ENCODE results near the gene SDHAF2. TPM values are rescaled to one million over a fixed set of nuclear protein-coding genes. Genes with fewer than 3 reads are reported as not detected.
"Not testable (repeated sequence)": the region's sequence is repeated elsewhere in the genome, so short reads cannot be mapped to it uniquely, and the experiment has no call there.

The SDHAF2 gene
- total RNA-seq, 1 experiment from 2014 or later: 71.9 TPM

DNA sequence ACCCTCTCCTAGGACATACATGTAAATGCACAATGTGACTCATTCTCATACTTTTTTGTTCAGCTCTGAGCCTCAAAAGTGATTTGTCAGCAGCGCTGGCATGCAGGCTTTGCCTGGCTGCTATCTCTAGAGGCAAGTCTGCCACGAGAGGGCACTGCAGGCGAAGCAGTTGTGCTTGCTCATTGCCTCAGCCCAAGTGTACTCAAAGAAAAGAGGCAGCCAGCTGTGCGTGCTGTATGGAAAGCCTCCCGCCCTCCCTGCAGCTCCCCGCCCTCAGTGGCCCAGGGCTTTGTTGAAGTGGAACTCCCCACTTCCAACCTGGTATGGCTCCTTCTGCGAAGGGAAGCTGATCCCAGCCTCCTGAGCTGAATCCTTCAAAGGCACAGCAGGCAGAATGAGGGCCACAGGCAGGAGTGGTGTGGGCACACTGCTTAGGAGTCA lies 16.3 kb downstream of the SDHAF2 start:
- peaks cover 7% of the 10 kb centered on the region for H3K4me1 ChIP-seq (replicated peaks)
- no peak overlapping the region for H3K27ac ChIP-seq
- peak; percentile 87 to 97 for DNase-seq (ENCODE audit: low read depth in 1 of 2, low spot score in 2 of 2)
- H3K36me3 ChIP-seq: peaks cover 92% of the 10 kb centered on the region
- no peaks in the 10 kb centered on the region for H3K27me3 ChIP-seq (replicated peaks)
- no peaks in the 10 kb centered on the region for H3K9me3 ChIP-seq (replicated peaks)
- H3K4me3 ChIP-seq: no peak overlapping the region

DNA sequence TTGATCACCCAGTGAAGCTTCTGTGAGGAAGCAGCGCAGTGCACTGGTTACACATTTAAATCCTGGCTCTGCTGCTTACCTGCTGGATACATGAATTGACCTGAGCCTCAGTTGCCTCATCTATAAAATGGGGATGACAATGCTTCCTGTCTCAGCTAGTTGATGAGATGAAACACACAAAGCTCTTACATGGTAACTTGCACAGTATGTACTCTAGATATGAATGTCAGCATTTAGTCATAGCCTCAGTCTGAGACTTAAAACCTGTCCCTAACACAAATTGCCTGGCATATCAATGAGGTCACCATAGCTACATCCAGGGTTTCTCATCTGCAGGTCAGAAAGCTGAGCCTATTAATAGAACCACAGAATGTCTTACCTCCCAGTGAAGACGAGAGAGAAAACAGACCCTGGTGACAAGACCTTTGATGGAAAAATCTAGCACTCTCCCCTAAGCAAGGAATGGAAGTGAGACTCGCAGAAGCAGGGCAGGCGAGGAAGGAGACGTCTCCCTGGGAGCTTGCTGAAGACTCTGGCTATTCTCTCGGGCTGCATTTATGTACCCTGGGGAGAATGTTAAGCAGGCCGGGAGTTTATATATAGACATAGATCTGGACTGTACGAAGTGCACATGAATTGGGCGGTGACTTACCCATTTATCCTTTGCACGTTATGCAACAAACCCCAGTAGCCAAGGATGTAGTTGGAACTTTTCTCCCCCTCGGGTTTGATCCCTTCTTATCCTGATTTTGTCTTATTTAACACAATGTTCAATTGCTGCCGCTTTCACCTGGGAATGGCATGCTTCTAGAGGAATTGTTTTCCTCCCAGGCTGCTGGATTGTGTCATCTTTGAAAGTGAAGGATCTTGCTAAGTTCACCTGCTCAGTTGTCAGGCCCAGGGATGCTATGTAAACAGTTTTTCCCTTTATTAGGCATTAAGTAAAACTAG lies 18.0 kb downstream of the SDHAF2 start:
- Histone ChIP-seq H3K9me3 (replicated peaks) (no peaks in the 10 kb centered on the region), H3K4me1 (replicated peaks) (peaks cover 7% of the 10 kb centered on the region), H3K27ac (no peak overlapping the region), H3K27me3 (replicated peaks) (no peaks in the 10 kb centered on the region), H3K4me3 (no peak overlapping the region), H3K36me3 (peaks cover 83% of the 10 kb centered on the region)
- DNase-seq (ENCODE audit: low read depth in 1 of 2, low spot score in 2 of 2): no peak

- H3K4me1 ChIP-seq (replicated peaks): peaks cover 7% of the 10 kb centered on the region
- H3K4me3 ChIP-seq: no peak overlapping the region
- H3K9me3 ChIP-seq (replicated peaks): no peaks in the 10 kb centered on the region
- no peaks in the 10 kb centered on the region for H3K27me3 ChIP-seq (replicated peaks)
- no peak overlapping the region for H3K27ac ChIP-seq
- no peak for DNase-seq (ENCODE audit: low read depth in 1 of 2, low spot score in 2 of 2)
- H3K36me3 ChIP-seq: peaks cover 83% of the 10 kb centered on the region
These were observed 18.6 kb downstream of the SDHAF2 start for GRCh38 chr11:61448552-61448927.

- Histone ChIP-seq H3K4me1 (replicated peaks) (no peaks in the 10 kb centered on the region), H3K36me3 (peaks cover 42% of the 10 kb centered on the region), H3K27me3 (replicated peaks) (no peaks in the 10 kb centered on the region), H3K4me3 (no peak overlapping the region), H3K9me3 (replicated peaks) (no peaks in the 10 kb centered on the region), H3K27ac (no peak overlapping the region)
- DNase-seq (ENCODE audit: low read depth in 1 of 2, low spot score in 2 of 2): no peak
These were observed 22.9 kb downstream of the SDHAF2 start for GRCh38 chr11:61452825-61453224.

DNA sequence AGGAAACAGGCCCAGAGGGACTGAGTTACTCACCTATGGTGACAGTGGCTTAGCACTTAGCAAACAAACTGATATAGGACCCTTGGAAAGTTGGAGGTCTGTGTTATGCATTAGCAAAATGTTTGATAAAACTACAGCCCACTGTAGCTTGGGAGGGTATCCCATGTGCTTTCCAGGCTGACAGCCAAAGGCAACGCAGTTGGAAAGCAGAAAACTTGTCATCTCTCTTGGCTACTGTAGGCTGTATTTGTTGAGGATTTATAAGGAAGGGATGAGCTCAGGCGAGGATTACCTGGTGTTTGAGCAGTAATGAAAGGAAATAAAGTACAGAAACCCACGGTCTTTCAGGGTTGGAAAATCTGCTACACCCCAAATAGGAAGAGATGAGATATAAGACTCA lies 23.8 kb downstream of the SDHAF2 start:
- no peak overlapping the region for H3K4me3 ChIP-seq
- H3K27me3 ChIP-seq (replicated peaks): no peaks in the 10 kb centered on the region
- DNase-seq (ENCODE audit: low read depth in 1 of 2, low spot score in 2 of 2): no peak
- no peaks in the 10 kb centered on the region for H3K9me3 ChIP-seq (replicated peaks)
- H3K36me3 ChIP-seq: peaks cover 34% of the 10 kb centered on the region
- no peak overlapping the region for H3K27ac ChIP-seq
- no peaks in the 10 kb centered on the region for H3K4me1 ChIP-seq (replicated peaks)

DNA sequence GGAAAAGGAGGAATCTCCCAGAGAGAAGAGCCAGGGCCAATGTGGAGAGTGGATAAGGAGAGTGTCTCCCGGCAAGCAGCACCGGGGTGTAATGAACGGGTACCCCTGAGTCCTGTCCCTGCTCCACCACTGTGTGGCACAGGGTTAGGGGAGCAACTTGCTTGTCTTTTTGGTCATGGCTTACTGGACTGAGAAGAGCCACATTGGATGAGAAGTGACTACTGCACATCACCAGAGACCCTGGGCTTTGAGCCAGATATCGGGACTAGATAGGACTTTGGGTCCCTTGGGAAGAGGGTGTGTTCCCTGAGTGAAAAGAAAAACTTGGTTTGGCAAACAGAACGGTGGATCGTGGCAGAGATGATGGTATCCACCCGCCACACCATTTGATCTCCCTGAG lies 24.6 kb downstream of the SDHAF2 start:
- H3K27me3 ChIP-seq (replicated peaks): no peaks in the 10 kb centered on the region
- peaks cover 28% of the 10 kb centered on the region for H3K36me3 ChIP-seq
- H3K9me3 ChIP-seq (replicated peaks): no peaks in the 10 kb centered on the region
- no peak overlapping the region for H3K4me3 ChIP-seq
- no peaks in the 10 kb centered on the region for H3K4me1 ChIP-seq (replicated peaks)
- no peak overlapping the region for H3K27ac ChIP-seq
- DNase-seq (ENCODE audit: low read depth in 1 of 2, low spot score in 2 of 2): no peak

- H3K4me1 ChIP-seq (replicated peaks): no peaks in the 10 kb centered on the region
- DNase-seq (ENCODE audit: low read depth in 1 of 2, low spot score in 2 of 2): no peak
These were observed 30.6 kb downstream of the SDHAF2 start for GRCh38 chr11:61460474-61460881.

GRCh38 chr11:61460986-61461385 lies 31.1 kb downstream of the SDHAF2 start:
- Histone ChIP-seq H3K27me3 (replicated peaks) (no peaks in the 10 kb centered on the region), H3K9me3 (replicated peaks) (no peaks in the 10 kb centered on the region), H3K36me3 (peaks cover 4% of the 10 kb centered on the region; the same call in 1 of the 2 replicates), H3K4me3 (no peak overlapping the region), H3K27ac (no peak overlapping the region), H3K4me1 (replicated peaks) (no peaks in the 10 kb centered on the region)
- no peak for DNase-seq (ENCODE audit: low read depth in 1 of 2, low spot score in 2 of 2)

More at GRCh38 chr11:61460474-61460881, 30.6 kb downstream of the SDHAF2 start:
- no peaks in the 10 kb centered on the region for H3K27me3 ChIP-seq (replicated peaks)
- H3K27ac ChIP-seq: no peak overlapping the region
- no peak overlapping the region for H3K4me3 ChIP-seq
- H3K9me3 ChIP-seq (replicated peaks): no peaks in the 10 kb centered on the region
- H3K36me3 ChIP-seq: peaks cover 4% of the 10 kb centered on the region

DNA sequence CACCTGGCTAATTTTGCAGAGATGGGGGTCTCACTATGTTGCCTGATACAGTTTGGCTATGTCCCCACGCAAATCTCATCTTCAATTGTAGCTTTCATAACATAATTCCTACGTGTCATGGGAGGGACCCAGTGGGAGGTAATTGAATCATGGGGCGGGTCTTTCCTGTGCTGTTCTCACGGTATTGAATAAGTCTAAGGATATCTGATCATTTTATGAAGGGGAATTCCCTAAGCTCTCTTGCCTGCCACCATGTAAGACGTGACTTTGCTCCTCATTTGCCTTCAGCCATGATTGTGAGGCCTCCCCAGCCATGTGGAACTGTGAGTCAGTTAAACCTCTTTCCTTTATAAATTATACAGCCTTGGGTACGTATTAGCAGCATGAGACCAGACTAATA lies 37.7 kb downstream of the SDHAF2 start:
- not testable (repeated sequence) for DNase-seq (ENCODE audit: low read depth in 1 of 2, low spot score in 2 of 2); H3K27me3 ChIP-seq (replicated peaks); H3K4me3 ChIP-seq; H3K9me3 ChIP-seq (replicated peaks); H3K27ac ChIP-seq; H3K4me1 ChIP-seq (replicated peaks)
- H3K36me3 ChIP-seq: peaks cover 22% of the 10 kb centered on the region

DNA sequence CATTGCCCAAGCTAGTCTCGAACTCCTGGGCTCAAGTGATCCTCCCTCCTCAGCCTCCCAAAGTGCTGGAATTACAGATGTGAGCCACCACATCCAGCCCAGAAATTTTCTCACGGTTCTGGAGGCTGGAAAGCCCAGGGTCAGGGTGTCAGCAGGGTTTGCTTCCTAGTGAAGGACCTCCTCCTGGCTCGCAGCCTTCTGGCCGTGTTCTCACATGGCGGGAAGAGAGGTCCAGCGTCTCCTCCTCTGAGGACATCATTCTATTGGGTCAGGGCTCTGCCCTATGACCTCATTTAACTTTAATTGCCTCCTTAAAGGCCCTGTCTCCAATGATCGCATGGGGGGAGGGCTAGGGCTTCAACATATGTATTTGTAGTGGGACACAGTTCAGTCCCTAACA lies 38.1 kb downstream of the SDHAF2 start:
- no peaks in the 10 kb centered on the region for H3K27me3 ChIP-seq (replicated peaks)
- no peak for DNase-seq (ENCODE audit: low read depth in 1 of 2, low spot score in 2 of 2)
- peaks cover 22% of the 10 kb centered on the region for H3K36me3 ChIP-seq
- H3K4me3 ChIP-seq: no peak overlapping the region
- H3K9me3 ChIP-seq (replicated peaks): no peaks in the 10 kb centered on the region
- no peaks in the 10 kb centered on the region for H3K4me1 ChIP-seq (replicated peaks)
- no peak overlapping the region for H3K27ac ChIP-seq

DNA sequence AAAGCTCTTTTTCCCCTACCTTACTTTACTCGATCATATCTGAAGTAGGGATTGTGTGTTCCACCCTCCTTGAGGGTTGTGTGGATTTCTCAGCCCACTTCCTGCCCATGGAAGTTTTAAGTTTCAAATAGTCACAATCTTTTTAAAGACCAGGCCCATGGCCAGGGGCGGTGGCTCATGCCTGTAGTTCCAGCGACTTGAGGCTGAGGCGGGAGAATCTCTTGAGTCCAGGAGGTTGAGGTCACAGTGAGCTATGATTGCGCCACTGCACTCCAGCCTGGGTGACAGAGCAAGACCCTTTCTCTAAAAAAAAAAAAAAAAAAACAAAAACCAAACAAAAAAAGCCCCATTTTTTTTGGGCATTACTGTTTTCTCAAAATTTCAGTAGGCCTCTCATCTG lies 42.4 kb downstream of the SDHAF2 start:
- no peak for DNase-seq (ENCODE audit: low read depth in 1 of 2, low spot score in 2 of 2)
- H3K4me3 ChIP-seq: no peak overlapping the region

DNA sequence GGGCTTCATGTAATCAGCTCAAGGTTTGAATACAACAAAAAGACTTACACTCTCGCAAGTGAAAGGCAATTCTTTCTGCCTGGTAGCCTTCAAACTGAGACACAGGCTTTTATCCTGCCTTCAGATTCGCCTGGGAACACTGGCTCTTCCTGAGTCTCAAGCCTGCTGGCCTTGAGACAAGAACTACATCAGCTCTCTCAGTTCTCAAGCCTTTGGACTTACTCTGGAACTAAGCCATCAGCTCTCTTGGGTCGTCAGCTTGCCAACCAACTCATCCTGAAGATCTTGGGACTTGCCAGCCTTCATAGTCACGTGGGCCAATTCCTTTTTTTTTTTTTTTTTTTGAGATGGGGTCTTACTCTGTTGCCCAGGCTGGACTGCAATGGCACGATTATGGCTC lies 42.9 kb downstream of the SDHAF2 start:
- H3K4me1 ChIP-seq (replicated peaks): 0 out of 2 replicates have a peak, but pooled peaks cover 4% of the 10 kb centered on the region
- no peaks in the 10 kb centered on the region; the same call in 1 of the 2 replicates for H3K9me3 ChIP-seq (replicated peaks)
- DNase-seq (ENCODE audit: low read depth in 1 of 2, low spot score in 2 of 2): no peak
- no peaks in the 10 kb centered on the region for H3K27me3 ChIP-seq (replicated peaks)
- peaks cover 24% of the 10 kb centered on the region for H3K36me3 ChIP-seq
- no peak overlapping the region for H3K27ac ChIP-seq
- no peak overlapping the region for H3K4me3 ChIP-seq

More for the DNA sequence above, 42.4 kb downstream of the SDHAF2 start:
- Histone ChIP-seq H3K27me3 (replicated peaks) (no peaks in the 10 kb centered on the region), H3K27ac (no peak overlapping the region), H3K36me3 (peaks cover 24% of the 10 kb centered on the region), H3K4me1 (replicated peaks) (no peaks in the 10 kb centered on the region), H3K9me3 (replicated peaks) (no peaks in the 10 kb centered on the region; the same call in 1 of the 2 replicates)

- H3K4me1 ChIP-seq (replicated peaks): 0 out of 2 replicates have a peak, but pooled peaks cover 4% of the 10 kb centered on the region
- H3K4me3 ChIP-seq: no peak overlapping the region
- H3K27ac ChIP-seq: no peak overlapping the region
- H3K27me3 ChIP-seq (replicated peaks): no peaks in the 10 kb centered on the region
- peaks cover 20% of the 10 kb centered on the region for H3K36me3 ChIP-seq
- no peaks in the 10 kb centered on the region; the same call in 1 of the 2 replicates for H3K9me3 ChIP-seq (replicated peaks)
- no peak for DNase-seq (ENCODE audit: low read depth in 1 of 2, low spot score in 2 of 2)
These were observed 43.6 kb downstream of the SDHAF2 start for GRCh38 chr11:61473370-61474012.
